ENCODE measurements around the gene HDAC9. TPM values are rescaled to one million over a fixed set of nuclear protein-coding genes. Genes with fewer than 3 reads are reported as not detected.

The HDAC9 gene
- total RNA-seq, 1 experiment from 2014 or later = 4.3 TPM

DNA sequence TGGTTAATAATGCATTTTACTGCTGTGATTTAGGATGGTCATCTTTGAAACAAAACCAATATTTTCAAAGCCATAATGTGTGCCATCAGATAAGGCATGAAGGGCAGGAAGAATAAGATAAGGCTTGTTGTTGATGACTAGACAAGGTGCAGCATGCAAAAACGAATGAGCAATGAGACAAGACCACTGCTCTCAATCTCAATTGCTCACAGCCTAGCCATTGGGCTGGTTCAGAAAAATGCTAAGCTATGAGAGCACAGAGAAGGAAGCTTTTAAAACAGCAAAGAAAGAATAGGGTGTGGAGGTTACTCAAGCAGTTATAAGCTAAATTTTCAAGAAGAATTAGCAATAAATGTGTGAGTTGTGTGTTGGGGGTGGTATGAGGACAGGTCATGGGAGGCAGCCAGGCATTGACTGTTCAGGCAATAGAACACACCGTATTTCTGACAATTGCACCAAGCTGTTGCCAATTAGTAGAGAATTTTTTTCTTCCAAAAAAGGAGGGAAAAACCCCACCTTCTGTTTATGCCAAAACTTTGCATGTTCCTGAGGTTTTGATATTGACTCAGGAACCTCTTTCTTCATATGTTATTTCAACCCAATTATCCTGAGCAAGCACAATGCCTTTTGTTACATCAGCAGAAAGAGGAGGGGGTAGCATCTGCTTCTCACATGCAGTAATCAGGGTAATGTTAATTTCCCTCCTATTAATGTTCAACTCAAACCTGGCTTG is 276.5 kb downstream of the HDAC9 start:
- Histone ChIP-seq H3K27me3 (ENCODE audit: insufficient read depth, low read length) (no peaks in the 10 kb centered on the region), H3K9me3 (ENCODE audit: control insufficient read depth in 1 of 2, insufficient read depth in 1 of 2, low read depth in 1 of 2, low read length in 2 of 2) (no peaks in the 10 kb centered on the region), H3K79me2 (ENCODE audit: insufficient read depth, low read length) (no peaks in the 10 kb centered on the region), H4K20me1 (ENCODE audit: insufficient read depth) (no peaks in the 10 kb centered on the region), H3K27ac (ENCODE audit: low read depth, low read length) (no peak overlapping the region), H3K36me3 (ENCODE audit: control insufficient read depth in 1 of 2, insufficient read depth in 2 of 2, low read length in 2 of 2) (no peaks in the 10 kb centered on the region), H3K9ac (ENCODE audit: low read length) (no peak overlapping the region), H3K4me3 (replicated peaks in 1 of 2; ENCODE audit: low read depth in 1 of 2, low read length in 2 of 2) (no peak overlapping the region), H3K9me2 (ENCODE audit: insufficient read depth) (no peaks in the 10 kb centered on the region), H2AFZ (ENCODE audit: low read depth, low read length, poor library complexity, severe bottlenecking) (no peak overlapping the region), H3K4me2 (ENCODE audit: low read length) (no peak overlapping the region), H3K4me1 (ENCODE audit: control insufficient read depth in 1 of 2, insufficient read depth in 2 of 2, low read length in 2 of 2) (no peaks in the 10 kb centered on the region)
- CTCF ChIA-PET = no interaction called here
- ATAC-seq = no peak
- no peak for DNase-seq (ENCODE audit: low read depth, low spot score)
- POLR2A ChIA-PET = no interaction called here
- BruUV-seq (replicated peaks) = no TSS peak
- intact Hi-C loops (cut with micrococcal nuclease) = no loop called here
- RAD21 ChIA-PET (ENCODE audit: low non-redundant PET in 1 of 2, low total read pairs in 2 of 2, uncharacterized antibody in 2 of 2, unreplicated experiment in 2 of 2) = no interaction called here
- TF ChIP-seq ZNF274 (IDR thresholded peaks at IDR 0.05; ENCODE audit: low read depth, low read length) = no peak
- no peak for TF ChIP-seq ZBTB33 (IDR thresholded peaks at IDR 0.05; ENCODE audit: extremely low read depth, insufficient replicate concordance, low read length)
- no peak for TF ChIP-seq POLR2AphosphoS5 (IDR thresholded peaks at IDR 0.05; ENCODE audit: low read depth, low read length)
- no peak for TF ChIP-seq SIN3A (IDR thresholded peaks at IDR 0.05; ENCODE audit: low read depth)
- TF ChIP-seq, protein P1, sequence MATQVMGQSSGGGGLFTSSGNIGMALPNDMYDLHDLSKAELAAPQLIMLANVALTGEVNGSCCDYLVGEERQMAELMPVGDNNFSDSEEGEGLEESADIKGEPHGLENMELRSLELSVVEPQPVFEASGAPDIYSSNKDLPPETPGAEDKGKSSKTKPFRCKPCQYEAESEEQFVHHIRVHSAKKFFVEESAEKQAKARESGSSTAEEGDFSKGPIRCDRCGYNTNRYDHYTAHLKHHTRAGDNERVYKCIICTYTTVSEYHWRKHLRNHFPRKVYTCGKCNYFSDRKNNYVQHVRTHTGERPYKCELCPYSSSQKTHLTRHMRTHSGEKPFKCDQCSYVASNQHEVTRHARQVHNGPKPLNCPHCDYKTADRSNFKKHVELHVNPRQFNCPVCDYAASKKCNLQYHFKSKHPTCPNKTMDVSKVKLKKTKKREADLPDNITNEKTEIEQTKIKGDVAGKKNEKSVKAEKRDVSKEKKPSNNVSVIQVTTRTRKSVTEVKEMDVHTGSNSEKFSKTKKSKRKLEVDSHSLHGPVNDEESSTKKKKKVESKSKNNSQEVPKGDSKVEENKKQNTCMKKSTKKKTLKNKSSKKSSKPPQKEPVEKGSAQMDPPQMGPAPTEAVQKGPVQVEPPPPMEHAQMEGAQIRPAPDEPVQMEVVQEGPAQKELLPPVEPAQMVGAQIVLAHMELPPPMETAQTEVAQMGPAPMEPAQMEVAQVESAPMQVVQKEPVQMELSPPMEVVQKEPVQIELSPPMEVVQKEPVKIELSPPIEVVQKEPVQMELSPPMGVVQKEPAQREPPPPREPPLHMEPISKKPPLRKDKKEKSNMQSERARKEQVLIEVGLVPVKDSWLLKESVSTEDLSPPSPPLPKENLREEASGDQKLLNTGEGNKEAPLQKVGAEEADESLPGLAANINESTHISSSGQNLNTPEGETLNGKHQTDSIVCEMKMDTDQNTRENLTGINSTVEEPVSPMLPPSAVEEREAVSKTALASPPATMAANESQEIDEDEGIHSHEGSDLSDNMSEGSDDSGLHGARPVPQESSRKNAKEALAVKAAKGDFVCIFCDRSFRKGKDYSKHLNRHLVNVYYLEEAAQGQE (IDR thresholded peaks at IDR 0.05; ENCODE audit: low read depth) = no peak
- TF ChIP-seq YY1 (IDR thresholded peaks at IDR 0.05; ENCODE audit: extremely low read depth, insufficient replicate concordance, low read depth, low read length) = no peak
- no peak for TF ChIP-seq TCF7L2 (IDR thresholded peaks at IDR 0.05; ENCODE audit: borderline replicate concordance, extremely low read depth, insufficient read depth, insufficient read length)
- TF ChIP-seq SP1 (IDR thresholded peaks at IDR 0.05; ENCODE audit: low read depth) = no peak
- no peak for TF ChIP-seq FOSL1 (IDR thresholded peaks at IDR 0.05; ENCODE audit: low read depth)
- TF ChIP-seq JUND (IDR thresholded peaks at IDR 0.05) = no peak
- TF ChIP-seq SRF (IDR thresholded peaks at IDR 0.05; ENCODE audit: low read depth) = no peak
- no peak for TF ChIP-seq ELF1 (IDR thresholded peaks at IDR 0.05; ENCODE audit: borderline replicate concordance, low read depth)
- no peak for TF ChIP-seq EGR1 (IDR thresholded peaks at IDR 0.05; ENCODE audit: low read depth)
- TF ChIP-seq CEBPB (IDR thresholded peaks at IDR 0.05; ENCODE audit: low read depth) = no peak
- no peak for TF ChIP-seq EZH2 (IDR thresholded peaks at IDR 0.05)
